PC-3 (cell line): ENCODE results near the gene DPT.

Experiments
- EZH2phosphoT487 ChIP-seq: fragments of 300-600 bp; sonication (generic); IDR thresholded peaks from 2 replicates; pipeline ENCODE4 v1.6.1; 2018; ENCODE audit warnings: mild to moderate bottlenecking, antibody characterized with exemption, low read length, borderline replicate concordance
- TF ChIP-seq, protein P1 (sequence below): fragments of 300-600 bp; sonication (generic); conservative IDR thresholded peaks from 2 replicates; pipeline ENCODE4 v1.5.1; 2017; ENCODE audit warnings: antibody characterized with exemption, low read depth, mild to moderate bottlenecking, low read length

DNA sequence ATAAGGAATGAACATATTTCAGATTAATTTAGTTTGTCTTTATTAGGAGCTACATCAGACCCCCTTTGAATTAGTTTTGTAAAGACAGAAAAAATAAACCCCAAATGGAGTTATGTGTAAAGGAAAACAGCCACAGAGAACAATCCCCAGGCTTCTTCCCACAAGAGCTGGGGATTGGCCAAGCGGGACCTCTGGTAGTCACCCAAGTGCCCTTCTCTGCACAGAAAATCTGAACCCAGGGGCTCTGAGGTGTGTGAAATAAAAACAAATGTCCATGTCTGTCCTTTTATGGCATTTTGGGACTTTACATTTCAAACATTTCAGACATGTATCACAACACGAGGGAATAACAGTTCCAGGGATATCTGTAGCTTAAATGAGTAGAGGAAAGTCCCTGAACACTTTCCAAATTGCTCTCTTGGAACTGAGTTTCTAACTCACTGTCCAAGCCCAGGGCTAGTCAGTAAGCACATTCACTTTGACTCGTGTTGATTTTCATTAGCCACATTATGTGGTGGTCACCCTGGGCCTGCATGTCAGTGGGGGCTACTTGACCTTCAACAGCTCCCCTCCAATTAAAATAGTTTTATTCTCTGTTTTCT, 22.5 kb downstream of the DPT start:
- TF ChIP-seq, protein P1, sequence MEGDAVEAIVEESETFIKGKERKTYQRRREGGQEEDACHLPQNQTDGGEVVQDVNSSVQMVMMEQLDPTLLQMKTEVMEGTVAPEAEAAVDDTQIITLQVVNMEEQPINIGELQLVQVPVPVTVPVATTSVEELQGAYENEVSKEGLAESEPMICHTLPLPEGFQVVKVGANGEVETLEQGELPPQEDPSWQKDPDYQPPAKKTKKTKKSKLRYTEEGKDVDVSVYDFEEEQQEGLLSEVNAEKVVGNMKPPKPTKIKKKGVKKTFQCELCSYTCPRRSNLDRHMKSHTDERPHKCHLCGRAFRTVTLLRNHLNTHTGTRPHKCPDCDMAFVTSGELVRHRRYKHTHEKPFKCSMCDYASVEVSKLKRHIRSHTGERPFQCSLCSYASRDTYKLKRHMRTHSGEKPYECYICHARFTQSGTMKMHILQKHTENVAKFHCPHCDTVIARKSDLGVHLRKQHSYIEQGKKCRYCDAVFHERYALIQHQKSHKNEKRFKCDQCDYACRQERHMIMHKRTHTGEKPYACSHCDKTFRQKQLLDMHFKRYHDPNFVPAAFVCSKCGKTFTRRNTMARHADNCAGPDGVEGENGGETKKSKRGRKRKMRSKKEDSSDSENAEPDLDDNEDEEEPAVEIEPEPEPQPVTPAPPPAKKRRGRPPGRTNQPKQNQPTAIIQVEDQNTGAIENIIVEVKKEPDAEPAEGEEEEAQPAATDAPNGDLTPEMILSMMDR, result no peak
- no peak for TF ChIP-seq EZH2phosphoT487
